ENCODE results near the gene ARFGAP1.
A peak's percentile ranks its signal among the peaks of the same experiment; 100 is the strongest.

Gene ARFGAP1

DNA sequence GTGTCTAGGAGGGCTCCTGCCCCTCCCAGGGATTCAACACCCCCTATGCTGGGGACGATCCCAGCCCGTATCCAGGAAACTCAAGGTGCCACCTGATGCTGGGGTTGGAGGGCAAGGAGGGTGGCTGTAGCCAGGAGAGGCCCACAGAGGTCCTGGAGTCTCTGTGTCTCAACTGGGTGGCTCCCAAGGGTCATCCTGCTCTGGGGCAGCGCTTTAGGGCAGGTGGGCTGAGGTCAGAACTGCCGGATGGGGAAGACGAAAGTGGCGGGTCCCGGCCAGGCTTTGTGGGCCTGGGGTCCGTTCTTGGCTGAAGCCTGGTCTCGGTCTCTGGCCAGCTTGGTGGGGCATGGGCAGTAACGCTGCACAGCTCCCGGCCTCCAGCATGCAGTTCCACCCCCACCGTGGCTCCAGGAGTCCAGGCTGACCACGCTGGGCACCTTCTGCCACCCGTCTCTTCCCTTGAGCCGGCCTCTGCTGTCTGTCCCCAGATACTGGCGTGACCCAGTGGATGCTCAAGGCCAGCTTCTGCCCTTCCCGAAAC lies 17.6 kb downstream of the ARFGAP1 start:
- ATAC-seq, result no peak; the same call in 2 of the 3 replicates
- no peak for TF ChIP-seq ZFP30 (CRISPR knock-in tag; IDR thresholded peaks at IDR 0.05)
- TF ChIP-seq SNAI2 (CRISPR knock-in tag; IDR thresholded peaks at IDR 0.05), result no peak
- TF ChIP-seq ISL1 (CRISPR knock-in tag; IDR thresholded peaks at IDR 0.05), result no peak

DNA sequence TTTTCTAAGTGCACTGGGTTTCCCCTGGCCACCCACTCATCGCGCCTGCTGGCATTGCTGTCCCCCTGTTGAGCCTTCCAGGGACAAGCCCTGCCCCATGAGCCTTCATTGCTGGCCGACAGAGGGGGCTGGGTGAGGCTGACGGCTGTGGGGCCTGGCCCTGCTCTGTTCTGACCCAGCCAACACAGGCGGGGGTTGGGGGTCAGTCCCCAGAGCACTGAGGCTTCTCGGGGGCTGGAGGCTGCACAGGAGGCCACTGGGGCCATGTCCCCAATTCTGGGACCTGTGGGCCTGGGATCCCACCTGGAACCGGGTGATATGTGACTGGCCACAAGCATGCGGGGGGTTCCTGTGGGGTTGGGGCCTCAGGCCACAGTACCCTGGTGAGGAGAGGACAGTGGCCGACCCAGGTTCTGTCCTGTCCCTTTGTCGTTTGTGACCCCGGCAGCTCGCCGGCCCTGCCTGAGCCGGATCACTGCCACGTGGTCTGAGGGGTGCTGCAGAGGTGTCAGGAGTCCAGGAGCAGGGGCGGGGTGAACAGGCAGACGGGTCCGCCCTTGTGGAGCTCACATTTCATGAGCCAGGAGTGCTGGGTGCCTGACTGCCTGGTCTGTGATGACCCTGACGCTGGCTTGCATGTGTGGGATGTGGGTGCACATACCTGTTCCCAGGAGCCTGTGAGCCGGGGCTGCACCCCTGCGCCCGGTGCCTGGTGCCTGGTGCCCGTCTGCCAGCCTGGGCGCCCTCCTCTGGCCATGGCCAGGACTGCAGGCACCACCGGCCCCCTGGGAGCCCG lies 18.3 kb downstream of the ARFGAP1 start:
- ATAC-seq, result peak; percentile 69
- TF ChIP-seq ZFP3 (CRISPR knock-in tag; IDR thresholded peaks at IDR 0.05) (no peak), BACH2 (CRISPR knock-in tag; IDR thresholded peaks at IDR 0.05; ENCODE audit: borderline replicate concordance) (no peak), ARNTL (CRISPR knock-in tag; IDR thresholded peaks at IDR 0.05; ENCODE audit: borderline replicate concordance, low read depth) (no peak), GLIS3 (CRISPR knock-in tag; IDR thresholded peaks at IDR 0.05) (no peak), TOX (CRISPR knock-in tag; IDR thresholded peaks at IDR 0.05; ENCODE audit: borderline replicate concordance) (no peak), OSR1 (CRISPR knock-in tag; IDR thresholded peaks at IDR 0.05) (no peak), RARB (CRISPR knock-in tag; IDR thresholded peaks at IDR 0.05) (no peak), ZFP30 (CRISPR knock-in tag; IDR thresholded peaks at IDR 0.05) (no peak), SNAI2 (CRISPR knock-in tag; IDR thresholded peaks at IDR 0.05) (no peak), PPARA (CRISPR knock-in tag; IDR thresholded peaks at IDR 0.05; ENCODE audit: borderline replicate concordance) (no peak), ZC3H10 (CRISPR knock-in tag; IDR thresholded peaks at IDR 0.05) (no peak), ZNF70 (CRISPR knock-in tag; IDR thresholded peaks at IDR 0.05) (no peak), TSHZ2 (CRISPR knock-in tag; IDR thresholded peaks at IDR 0.05) (no peak), CREB5 (CRISPR knock-in tag; IDR thresholded peaks at IDR 0.05; ENCODE audit: low read depth) (no peak), ZNF565 (CRISPR knock-in tag; conservative IDR thresholded peaks at IDR 0.05; ENCODE audit: low read depth) (no peak), PATZ1 (CRISPR knock-in tag; IDR thresholded peaks at IDR 0.05; ENCODE audit: borderline replicate concordance) (no peak), CSDC2 (CRISPR knock-in tag; IDR thresholded peaks at IDR 0.05) (no peak)
- TF ChIP-seq, protein P1, sequence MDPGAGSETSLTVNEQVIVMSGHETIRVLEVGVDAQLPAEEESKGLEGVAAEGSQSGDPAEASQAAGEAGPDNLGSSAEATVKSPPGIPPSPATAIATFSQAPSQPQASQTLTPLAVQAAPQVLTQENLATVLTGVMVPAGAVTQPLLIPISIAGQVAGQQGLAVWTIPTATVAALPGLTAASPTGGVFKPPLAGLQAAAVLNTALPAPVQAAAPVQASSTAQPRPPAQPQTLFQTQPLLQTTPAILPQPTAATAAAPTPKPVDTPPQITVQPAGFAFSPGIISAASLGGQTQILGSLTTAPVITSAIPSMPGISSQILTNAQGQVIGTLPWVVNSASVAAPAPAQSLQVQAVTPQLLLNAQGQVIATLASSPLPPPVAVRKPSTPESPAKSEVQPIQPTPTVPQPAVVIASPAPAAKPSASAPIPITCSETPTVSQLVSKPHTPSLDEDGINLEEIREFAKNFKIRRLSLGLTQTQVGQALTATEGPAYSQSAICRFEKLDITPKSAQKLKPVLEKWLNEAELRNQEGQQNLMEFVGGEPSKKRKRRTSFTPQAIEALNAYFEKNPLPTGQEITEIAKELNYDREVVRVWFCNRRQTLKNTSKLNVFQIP (CRISPR knock-in tag; IDR thresholded peaks at IDR 0.05; ENCODE audit: borderline replicate concordance, low read depth), result no peak

GRCh38 chr20:63291811-63292210 lies 19.2 kb downstream of the ARFGAP1 start:
- ATAC-seq, result peak; percentile 2; the same call in 2 of the 3 replicates
- TF ChIP-seq ZNF8 (CRISPR knock-in tag; IDR thresholded peaks at IDR 0.05) (no peak), ESRRG (CRISPR knock-in tag; IDR thresholded peaks at IDR 0.05) (no peak), ZFP3 (CRISPR knock-in tag; IDR thresholded peaks at IDR 0.05) (no peak), ISL1 (CRISPR knock-in tag; IDR thresholded peaks at IDR 0.05) (no peak), PPARA (CRISPR knock-in tag; IDR thresholded peaks at IDR 0.05; ENCODE audit: borderline replicate concordance) (no peak), TOX (CRISPR knock-in tag; IDR thresholded peaks at IDR 0.05; ENCODE audit: borderline replicate concordance) (no peak), TSHZ2 (CRISPR knock-in tag; IDR thresholded peaks at IDR 0.05) (no peak), CREB5 (CRISPR knock-in tag; IDR thresholded peaks at IDR 0.05; ENCODE audit: low read depth) (no peak), ZNF565 (CRISPR knock-in tag; conservative IDR thresholded peaks at IDR 0.05; ENCODE audit: low read depth) (no peak), ZC3H10 (CRISPR knock-in tag; IDR thresholded peaks at IDR 0.05) (no peak), TCF4 (CRISPR knock-in tag; IDR thresholded peaks at IDR 0.05; ENCODE audit: borderline replicate concordance) (no peak), RARB (CRISPR knock-in tag; IDR thresholded peaks at IDR 0.05) (no peak), ZFP30 (CRISPR knock-in tag; IDR thresholded peaks at IDR 0.05) (no peak), ZNF70 (CRISPR knock-in tag; IDR thresholded peaks at IDR 0.05) (no peak)
- TF ChIP-seq, protein P1 (CRISPR knock-in tag; IDR thresholded peaks at IDR 0.05; ENCODE audit: borderline replicate concordance, low read depth), result no peak
